Cardiac fibroblast (primary cell): ENCODE results near the gene ZNF519.
"Not testable (repeated sequence)": the region's sequence is repeated elsewhere in the genome, so short reads cannot be mapped to it uniquely, and the experiment has no call there.

ENCODE experiments used
- DNase-seq, 2 donors: peaks; one replicate each; pipeline versions ENCODE4 v3.0.0 to v3.0.0-alpha.2; 2010; ENCODE audit warnings: low read depth in 2 of 2
- H3K4me3 ChIP-seq, 2 donors: replicated peaks in 1 of 2; 1 replicate in 1 of 2; 2 replicates in 1 of 2; pipeline ENCODE4 v1.5.1; 2011; ENCODE audit warnings: low read depth in 2 of 2, low read length in 2 of 2, mild to moderate bottlenecking in 2 of 2, moderate library complexity in 1 of 2
- CTCF ChIP-seq: IDR thresholded peaks from one replicate; pipeline ENCODE4 v1.5.1; 2011; ENCODE audit warnings: low read depth, mild to moderate bottlenecking, low read length, inconsistent platforms

ZNF519 gene

GRCh38 chr18:14162915-14163314 lies 30.7 kb upstream of the ZNF519 start:
- H3K4me3 ChIP-seq, DNase-seq: not testable (repeated sequence)

- not testable (repeated sequence) for DNase-seq, H3K4me3 ChIP-seq
Observed at GRCh38 chr18:14151564-14152113, 19.4 kb upstream of the ZNF519 start.

DNA sequence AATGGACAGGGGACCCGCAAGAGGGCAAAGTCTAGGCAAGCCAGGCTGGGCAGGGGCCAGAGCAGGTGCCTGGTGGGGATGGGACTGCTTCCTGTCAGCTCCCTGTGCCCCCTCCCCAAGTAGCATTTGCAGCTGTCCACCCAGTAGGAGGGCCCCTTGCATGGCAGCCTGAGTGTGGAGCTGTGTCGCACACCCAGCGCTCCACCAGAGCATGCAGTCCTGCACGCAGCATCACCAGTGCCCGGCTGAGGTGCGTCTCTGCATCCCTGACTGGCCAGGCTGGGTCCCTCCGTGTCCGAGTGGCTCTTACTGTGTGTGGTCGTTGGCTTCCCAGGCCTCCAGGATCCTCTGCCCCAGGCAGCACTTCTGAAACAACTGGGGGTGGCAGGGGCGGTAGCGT lies 18.5 kb upstream of the ZNF519 start:
- H3K4me3 ChIP-seq, DNase-seq: not testable (repeated sequence)

GRCh38 chr18:14149916-14150420 lies 17.7 kb upstream of the ZNF519 start:
- H3K4me3 ChIP-seq, DNase-seq: not testable (repeated sequence)

GRCh38 chr18:14149121-14149850 lies 17.1 kb upstream of the ZNF519 start:
- not testable (repeated sequence) for H3K4me3 ChIP-seq, DNase-seq

DNA sequence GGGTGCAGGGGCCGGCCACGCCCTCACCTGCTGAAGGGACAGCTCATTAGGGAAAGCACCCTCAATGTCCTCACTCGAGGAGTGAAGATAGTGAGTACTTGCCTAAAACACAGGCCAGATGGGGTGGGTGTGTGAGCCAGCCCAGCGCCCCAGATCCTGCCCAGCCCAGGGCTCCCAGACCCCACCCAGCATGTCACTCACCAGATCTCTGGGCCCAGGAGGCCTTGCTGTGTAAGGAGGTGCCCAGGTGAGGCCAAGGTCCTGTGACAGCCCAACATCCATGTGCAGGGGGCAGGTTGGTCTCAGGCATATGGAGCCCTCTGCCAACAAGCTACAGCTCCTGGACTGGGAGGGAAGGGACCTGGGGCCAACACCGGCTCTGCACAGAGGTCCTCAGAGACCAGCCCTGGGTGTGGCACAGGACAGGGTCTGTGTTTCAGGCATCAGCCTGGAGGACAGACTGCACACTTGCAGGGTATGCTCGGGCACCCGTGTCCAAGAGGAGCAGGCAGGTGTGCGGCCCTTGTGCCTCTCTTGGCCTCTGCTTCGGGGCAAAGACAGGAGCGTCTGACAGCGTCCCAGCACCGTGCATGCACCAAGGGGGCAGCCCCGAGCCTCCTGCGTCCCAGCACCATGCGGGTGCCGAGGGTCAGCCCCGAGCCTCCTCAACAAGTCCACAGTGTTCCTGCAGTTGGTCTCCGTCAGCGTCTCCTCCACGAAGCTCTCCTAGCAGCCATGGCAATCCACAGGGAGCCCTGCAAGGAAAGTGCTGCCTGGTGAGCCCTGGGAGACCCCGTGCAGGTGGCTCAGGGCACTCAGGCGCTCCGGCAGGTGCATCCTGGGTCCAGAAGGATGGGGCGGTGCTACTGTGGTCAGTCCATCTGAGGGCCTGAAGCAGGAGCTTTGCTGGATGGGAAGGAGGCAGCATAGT lies 16.0 kb upstream of the ZNF519 start:
- not testable (repeated sequence) for DNase-seq, H3K4me3 ChIP-seq

- H3K4me3 ChIP-seq = not testable (repeated sequence)
Observed at GRCh38 chr18:14146771-14147170, 14.5 kb upstream of the ZNF519 start.

DNA sequence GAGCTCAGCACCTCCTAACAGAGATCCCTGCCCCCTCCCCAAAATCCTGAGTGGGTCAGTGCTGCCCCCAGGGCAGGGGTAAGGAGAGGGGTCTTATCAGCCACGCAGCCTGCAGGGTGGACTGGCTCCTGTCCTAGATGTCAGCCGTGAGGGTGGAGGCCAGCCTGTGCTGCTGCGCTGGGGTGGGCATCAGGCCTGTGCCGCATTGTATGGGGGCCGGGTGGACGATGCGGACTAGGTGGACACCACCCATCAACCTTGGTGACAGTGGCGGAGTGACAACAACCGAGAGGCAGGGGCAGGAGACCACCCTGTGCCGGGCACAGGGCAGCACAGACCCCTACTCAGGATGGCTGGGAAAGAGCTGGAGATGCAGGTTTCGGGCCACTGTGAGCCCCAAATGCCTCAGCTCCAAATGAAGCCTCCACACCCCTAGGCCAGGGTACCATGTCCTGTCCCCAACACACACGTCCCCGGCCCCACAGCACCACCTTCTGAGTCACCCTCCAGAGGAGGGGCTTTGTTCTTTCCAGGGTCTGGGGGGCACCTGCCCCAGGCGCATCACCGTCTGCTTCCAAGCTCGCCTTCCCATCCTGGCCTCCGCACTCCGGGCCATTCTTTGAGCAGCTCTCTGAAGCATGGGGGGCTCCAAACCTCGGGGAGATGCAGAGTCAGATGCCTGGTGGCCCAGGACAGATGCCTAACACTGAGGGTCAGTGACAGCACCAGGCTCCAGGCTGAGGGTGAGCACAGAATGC lies 13.5 kb upstream of the ZNF519 start:
- not testable (repeated sequence) for H3K4me3 ChIP-seq, DNase-seq

More at GRCh38 chr18:14146771-14147170, 14.5 kb upstream of the ZNF519 start:
- not testable (repeated sequence) for DNase-seq

DNA sequence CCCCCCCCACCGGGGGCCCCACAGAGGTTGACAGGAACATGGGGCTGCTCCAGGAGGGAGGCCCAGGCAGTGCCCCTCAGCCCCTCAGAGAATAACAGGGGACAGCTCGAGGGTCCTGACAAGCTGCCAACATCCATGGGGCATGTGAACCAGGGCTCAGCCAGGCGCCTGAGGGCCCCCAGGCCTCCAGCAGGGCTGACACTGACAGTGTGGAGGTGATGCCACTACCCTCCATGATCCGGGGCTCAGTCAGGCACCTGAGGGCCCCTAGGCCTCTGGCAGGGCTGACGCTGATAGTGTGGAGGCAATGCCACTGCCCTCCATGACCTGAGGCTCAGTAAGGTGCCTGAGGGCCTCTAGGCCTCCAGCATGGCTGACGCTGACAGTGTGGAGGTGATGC lies 12.8 kb upstream of the ZNF519 start:
- not testable (repeated sequence) for DNase-seq, H3K4me3 ChIP-seq

DNA sequence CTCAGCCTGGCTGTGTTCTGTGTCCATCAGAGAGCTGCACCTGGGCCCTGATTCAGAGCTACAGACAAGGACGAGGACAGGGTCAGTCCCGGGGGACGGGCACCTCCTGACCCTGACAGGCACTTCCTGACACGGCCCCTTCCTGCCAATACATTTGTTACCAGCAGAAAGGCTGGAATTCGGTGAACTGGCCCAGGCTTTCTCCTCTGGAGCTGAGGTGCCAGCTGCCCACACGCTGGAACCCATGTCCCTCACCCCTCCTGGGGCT lies 12.3 kb upstream of the ZNF519 start:
- no peak for DNase-seq
- no peak overlapping the region for H3K4me3 ChIP-seq
- no peak for TF ChIP-seq CTCF

GRCh38 chr18:14143871-14144627 lies 11.8 kb upstream of the ZNF519 start:
- DNase-seq, H3K4me3 ChIP-seq: not testable (repeated sequence)

GRCh38 chr18:14143396-14143795 lies 11.2 kb upstream of the ZNF519 start:
- H3K4me3 ChIP-seq = not testable (repeated sequence)

DNA sequence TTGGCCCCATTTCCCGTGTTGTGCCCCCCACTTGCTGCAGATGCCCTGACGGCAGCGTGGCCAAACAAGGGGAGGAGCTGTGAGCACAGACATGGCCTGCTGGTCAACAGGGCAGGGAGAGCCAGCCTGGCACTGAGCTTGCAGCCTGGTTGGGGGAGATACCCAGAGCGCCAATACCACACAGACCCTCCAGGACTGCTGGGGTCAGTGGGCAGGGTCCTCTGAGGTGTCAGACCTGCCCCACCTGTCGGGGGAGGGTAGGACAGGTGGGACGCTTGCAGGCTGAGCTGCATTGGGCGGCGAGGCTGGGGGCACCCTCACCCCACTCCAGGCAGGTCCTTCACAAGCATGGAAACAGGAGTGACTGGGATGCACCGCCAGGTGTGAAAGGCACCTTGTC lies 9.9 kb upstream of the ZNF519 start:
- H3K4me3 ChIP-seq, DNase-seq: not testable (repeated sequence)

More at GRCh38 chr18:14143396-14143795, 11.2 kb upstream of the ZNF519 start:
- DNase-seq = not testable (repeated sequence)

DNA sequence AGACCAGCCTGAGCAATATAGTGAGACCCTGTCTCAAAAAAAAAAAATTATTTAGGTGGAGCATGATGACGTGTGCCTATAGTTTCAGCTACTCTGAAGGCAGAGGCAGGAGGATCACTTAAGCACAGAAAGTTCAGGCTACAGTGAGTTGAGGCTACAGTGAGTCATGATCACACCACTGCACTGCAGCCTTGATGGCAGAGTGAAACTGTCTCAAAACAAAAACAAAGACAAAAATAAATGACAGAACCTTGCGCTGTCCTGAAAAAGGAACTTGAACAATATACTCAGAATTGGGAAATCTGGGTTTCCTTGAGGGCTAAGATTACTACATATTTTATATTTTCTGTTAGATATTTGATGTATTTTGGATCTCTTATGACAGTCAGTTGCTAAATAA lies 7.3 kb upstream of the ZNF519 start:
- H3K4me3 ChIP-seq, DNase-seq: not testable (repeated sequence)

GRCh38 chr18:14137971-14138370 lies 5.7 kb upstream of the ZNF519 start:
- not testable (repeated sequence) for H3K4me3 ChIP-seq, DNase-seq
